Tibial nerve (tissue), 4 donors: ENCODE data around the gene SPRED3. TPM values are rescaled to one million over a fixed set of nuclear protein-coding genes. Genes with fewer than 3 reads are reported as not detected.

Experiments
- DNase-seq, 2 donors: peaks; one replicate each; pipeline ENCODE4 v3.0.0-alpha.2; 2019; ENCODE audit warnings: low spot score in 2 of 2
- H3K27ac ChIP-seq, 4 donors: fragments of 200-600 bp; sonication (generic) in 3 of 4; one replicate each; pipeline ENCODE4 v1.5.1; 2017 to 2019; ENCODE audit warnings: mild to moderate bottlenecking in 1 of 4
- H3K27me3 ChIP-seq, 2 donors: fragments of 200-600 bp; sonication (generic) in 1 of 2; one replicate each; pipeline versions ENCODE4 v1.5.1 to v1.6.0; 2017 to 2019
- H3K36me3 ChIP-seq, 3 donors: fragments of 200-600 bp; sonication (generic); one replicate each; pipeline ENCODE4 v1.5.1; 2018 to 2019
- H3K4me1 ChIP-seq, 4 donors: fragments of 200-600 bp; sonication (generic) in 3 of 4; one replicate each; pipeline ENCODE4 v1.5.1; 2017 to 2019
- H3K4me3 ChIP-seq, 4 donors: fragments of 200-600 bp; sonication (generic) in 3 of 4; one replicate each; pipeline ENCODE4 v1.5.1; 2017 to 2019; ENCODE audit warnings: mild to moderate bottlenecking in 1 of 4, moderate library complexity in 1 of 4
- H3K9me3 ChIP-seq, 4 donors: fragments of 200-600 bp; sonication (generic) in 3 of 4; one replicate each; pipeline ENCODE4 v1.5.1; 2017 to 2019
- CTCF ChIP-seq, 5 experiments: fragments of 200-600 bp in 3 of 5; fragments of 450-650 bp in 2 of 5; sonication (generic) in 3 of 5; IDR thresholded peaks; one replicate each; pipeline ENCODE4 v1.5.1; 2016 to 2019; ENCODE audit warnings: antibody characterized with exemption in 5 of 5, mild to moderate bottlenecking in 3 of 5, moderate library complexity in 2 of 5
- EP300 ChIP-seq, 2 donors: sonication (generic); formaldehyde crosslinking; IDR thresholded peaks; one replicate each; pipeline ENCODE4 v1.6.1; 2017; ENCODE audit warnings: antibody characterized with exemption in 2 of 2, mild to moderate bottlenecking in 1 of 2
- POLR2A ChIP-seq, 2 donors: fragments of 450-650 bp; IDR thresholded peaks; one replicate each; pipeline ENCODE4 v1.6.1; 2017; ENCODE audit warnings: antibody characterized with exemption in 2 of 2, mild to moderate bottlenecking in 2 of 2, moderate library complexity in 2 of 2
- WGBS, 2 donors: methylation state at CpG; one replicate each; pipeline ENCODE4 v1.1.5; 2018; 5-methylcytosine and 5-hydroxymethylcytosine counted together
- total RNA-seq, 4 donors: library from RNA; depleted of rRNA; stranded (reverse); fragments of >200 nt; gene quantifications; one replicate each; pipeline ENCODE4 v1.1.0, GENCODE V29; 2016

The SPRED3 gene
- total RNA-seq, 4 donors from 2014 or later, result under 0.01 to 0.60 (median 0.21) TPM; not detected in 1

DNA sequence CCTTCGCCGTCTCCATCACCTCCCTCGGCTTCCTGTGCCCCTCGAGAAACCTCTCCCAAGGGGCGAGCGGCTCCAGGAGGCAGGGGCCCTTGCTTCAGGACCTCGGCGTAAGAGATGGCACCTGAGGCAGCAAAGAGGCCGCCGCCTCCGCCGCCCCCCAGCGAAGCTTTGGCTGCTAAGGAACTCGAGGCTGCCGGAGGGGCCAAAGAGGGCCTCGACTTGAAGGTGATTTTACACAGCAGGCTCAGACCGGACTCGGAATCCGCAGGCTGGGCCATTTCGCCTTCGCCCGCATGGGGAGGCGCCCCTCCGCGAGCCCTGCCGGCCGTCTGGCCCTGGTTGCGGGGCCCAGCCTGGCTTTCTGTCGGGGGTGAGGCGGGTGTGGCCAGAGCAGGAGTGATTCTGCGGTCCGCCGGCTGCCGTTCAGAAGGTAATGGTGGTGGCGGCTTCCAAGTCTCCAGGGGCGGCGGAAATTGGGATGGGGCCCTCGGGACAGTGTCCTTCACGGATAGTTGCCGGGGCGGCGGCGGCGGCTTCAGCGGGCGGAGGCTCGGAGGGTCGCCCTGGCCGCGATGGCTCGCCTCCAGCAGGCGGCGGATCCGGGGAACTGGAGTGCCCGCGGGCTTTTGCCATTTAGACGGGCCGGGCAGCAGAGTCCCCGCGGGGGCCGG is 2.1 kb upstream of the SPRED3 start:
- WGBS, 2 donors, result 58 to 62% methylated on average over 26 to 38 of the region's 61 CpGs
- Histone ChIP-seq H3K27me3 (peaks cover 0 to 14% of the 10 kb centered on the region in 2 donors), H3K9me3 (no peaks in the 10 kb centered on the region), H3K4me1 (peaks cover 0 to 46% (median 23%) of the 10 kb centered on the region in 4 donors), H3K36me3 (peaks cover 9 to 46% (median 24%) of the 10 kb centered on the region in 3 donors), H3K4me3 (peak overlapping the region in 2 of 4 donors; percentile 48 to 59), H3K27ac (no peak overlapping the region)
- TF ChIP-seq CTCF (IDR thresholded peaks at IDR 0.05) (no peak), POLR2A (IDR thresholded peaks at IDR 0.05) (no peak), EP300 (IDR thresholded peaks at IDR 0.05) (no peak)
- DNase-seq, result no peak

DNA sequence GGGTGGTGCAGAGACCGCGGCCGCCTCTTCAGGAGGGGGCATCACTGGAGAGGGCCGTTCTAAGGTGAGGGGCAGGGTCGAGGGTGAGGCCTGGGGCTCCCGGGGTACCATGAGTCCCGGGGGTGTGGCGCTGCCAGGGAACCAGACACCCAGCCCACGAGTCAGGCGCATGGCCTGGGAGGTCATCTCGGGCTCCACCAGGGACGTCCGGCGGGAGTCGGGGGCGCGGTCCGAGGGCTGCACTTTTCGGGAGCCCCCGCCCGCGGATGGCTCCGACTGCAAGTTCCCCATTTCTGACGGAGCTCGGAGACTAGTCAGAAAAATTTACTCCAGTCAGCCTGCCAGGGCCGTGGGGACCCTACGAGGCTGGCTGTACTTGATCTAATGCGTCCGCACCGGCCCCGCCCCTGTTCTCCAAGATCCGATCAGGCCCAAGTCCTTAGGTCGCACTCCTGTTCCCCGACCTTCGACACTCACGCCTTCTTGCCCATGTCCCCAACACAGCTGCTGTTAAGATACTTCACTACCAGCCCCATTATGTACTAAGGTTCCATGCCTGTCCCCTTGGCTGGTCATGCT is 1.4 kb upstream of the SPRED3 start:
- Histone ChIP-seq H3K9me3 (no peaks in the 10 kb centered on the region), H3K36me3 (peaks cover 3 to 40% (median 18%) of the 10 kb centered on the region in 3 donors), H3K4me1 (peaks cover 0 to 46% (median 23%) of the 10 kb centered on the region in 4 donors), H3K4me3 (peak overlapping the region; percentile 29 to 59 (median 48)), H3K27me3 (peaks cover 0 to 14% of the 10 kb centered on the region in 2 donors), H3K27ac (peak overlapping the region in 2 of 4 donors; percentile 54 to 82)
- WGBS, 2 donors, result 2 to 4% methylated on average over 26 of the region's 36 CpGs
- DNase-seq, result peak in 1 of 2 donors; percentile 15
- TF ChIP-seq POLR2A (IDR thresholded peaks at IDR 0.05) (no peak), CTCF (IDR thresholded peaks at IDR 0.05) (no peak)

DNA sequence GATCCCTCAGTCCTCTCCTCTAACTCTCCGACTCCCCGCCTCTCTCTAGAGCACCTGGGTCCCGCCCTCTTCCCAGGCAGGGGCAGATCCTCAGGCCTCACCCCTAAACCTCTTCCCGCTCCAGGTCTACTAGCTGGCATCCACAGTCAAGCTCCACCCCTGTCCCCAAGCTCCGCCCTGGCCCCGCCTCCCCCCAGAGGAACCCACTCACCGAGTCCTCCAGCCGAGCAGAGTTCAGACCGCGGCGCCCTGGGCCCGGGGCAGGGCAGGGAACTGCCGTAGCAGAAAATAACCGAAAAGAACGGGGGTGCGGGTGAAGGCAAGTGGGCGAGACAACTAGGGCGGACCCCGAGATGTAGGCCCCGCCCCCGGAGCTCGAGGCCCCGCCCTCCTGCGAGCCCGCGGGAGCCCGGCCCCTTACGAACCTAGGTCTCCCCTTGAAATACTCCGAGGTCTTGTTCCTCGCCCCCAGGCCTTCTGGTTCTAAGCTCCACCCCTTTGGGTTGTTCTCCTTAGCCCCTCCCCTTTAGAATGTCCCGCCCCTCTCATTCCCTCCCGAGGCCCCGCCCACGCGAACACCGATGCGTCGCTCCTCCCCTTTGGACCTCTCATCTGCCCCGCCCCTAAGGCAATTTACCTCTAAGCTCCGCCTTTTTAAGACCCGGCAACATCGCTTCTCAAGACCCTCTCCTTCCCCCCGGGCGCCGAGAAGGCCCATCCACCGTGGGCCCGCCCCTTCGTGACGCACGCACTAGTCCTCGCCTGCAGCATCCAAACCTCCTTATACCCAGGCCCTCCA is 748 bp upstream of the SPRED3 start, which contains the start of gene GGN:
Gene GGN, minus strand, starts transcription at position 485 of the 799 bp plus-strand sequence. CDS start 773 bp downstream, outside the sequence.
- 1 to 3% methylated on average over 44 to 51 of the region's 51 CpGs for WGBS, 2 donors
- H3K36me3 ChIP-seq, result peaks cover 3 to 33% (median 11%) of the 10 kb centered on the region in 3 donors
- H3K27me3 ChIP-seq, result peaks cover 0 to 14% of the 10 kb centered on the region in 2 donors
- DNase-seq, result peak; percentile 43 to 78
- no peaks in the 10 kb centered on the region for H3K9me3 ChIP-seq
- TF ChIP-seq CTCF (IDR thresholded peaks at IDR 0.05) (no peak), EP300 (IDR thresholded peaks at IDR 0.05) (peak in 1 of 2 donors; percentile 34), POLR2A (IDR thresholded peaks at IDR 0.05) (no peak)
- H3K4me1 ChIP-seq, result peaks cover 0 to 46% (median 23%) of the 10 kb centered on the region in 4 donors
- peak within 1 kb of the TSS in 3 of 4 donors; percentile 54 to 90 (median 82) for H3K27ac ChIP-seq
- H3K4me3 ChIP-seq, result peak within 1 kb of the TSS; percentile 29 to 59 (median 48)

GRCh38 chr19:38389101-38389925 is 816 bp downstream of the SPRED3 start:
- peaks cover 0 to 46% (median 23%) of the 10 kb centered on the region in 4 donors for H3K4me1 ChIP-seq
- TF ChIP-seq CTCF (IDR thresholded peaks at IDR 0.05) (no peak), POLR2A (IDR thresholded peaks at IDR 0.05) (no peak), EP300 (IDR thresholded peaks at IDR 0.05) (no peak)
- peaks cover 0 to 17% (median 0%) of the 10 kb centered on the region in 3 donors for H3K36me3 ChIP-seq
- no peak for DNase-seq
- 3 to 4% methylated on average over 22 to 28 of the region's 28 CpGs for WGBS, 2 donors
- peak overlapping the region in 3 of 4 donors; percentile 54 to 90 (median 82) for H3K27ac ChIP-seq
- peak overlapping the region in 3 of 4 donors; percentile 47 to 59 (median 48) for H3K4me3 ChIP-seq
- H3K9me3 ChIP-seq, result no peaks in the 10 kb centered on the region
- H3K27me3 ChIP-seq, result peaks cover 0 to 17% of the 10 kb centered on the region in 2 donors
